Suprapubic skin (tissue), 4 donors: ENCODE measurements around the gene ZNF621. TPM values are rescaled to one million over a fixed set of nuclear protein-coding genes. Genes with fewer than 3 reads are reported as not detected.

Experiments
- DNase-seq, 2 donors: peaks; one replicate each; pipeline ENCODE4 v3.0.0-alpha.2; 2019; ENCODE audit warnings: low spot score in 2 of 2
- H3K27ac ChIP-seq: fragments of 200-600 bp; sonication (generic); one replicate; pipeline ENCODE4 v1.5.1; 2019
- H3K27me3 ChIP-seq: fragments of 200-600 bp; sonication (generic); one replicate; pipeline ENCODE4 v1.5.1; 2019
- H3K36me3 ChIP-seq: fragments of 200-600 bp; sonication (generic); one replicate; pipeline ENCODE4 v1.5.1; 2019
- H3K4me1 ChIP-seq: fragments of 200-600 bp; sonication (generic); one replicate; pipeline ENCODE4 v1.5.1; 2019
- H3K4me3 ChIP-seq: fragments of 200-600 bp; sonication (generic); one replicate; pipeline ENCODE4 v1.5.1; 2019; ENCODE audit warnings: mild to moderate bottlenecking
- H3K9me3 ChIP-seq: fragments of 200-600 bp; sonication (generic); one replicate; pipeline ENCODE4 v1.5.1; 2019
- CTCF ChIP-seq, 2 donors: fragments of 200-600 bp in 1 of 2; fragments of 450-650 bp in 1 of 2; sonication (generic) in 1 of 2; IDR thresholded peaks; one replicate each; pipeline ENCODE4 v1.5.1; 2016 to 2019; ENCODE audit warnings: antibody characterized with exemption in 2 of 2, mild to moderate bottlenecking in 1 of 2, moderate library complexity in 1 of 2
- EP300 ChIP-seq: sonication (generic); formaldehyde crosslinking; IDR thresholded peaks from one replicate; pipeline ENCODE4 v1.6.1; 2017; ENCODE audit warnings: antibody characterized with exemption
- POLR2A ChIP-seq, 2 donors: fragments of 450-650 bp; IDR thresholded peaks; one replicate each; pipeline ENCODE4 v1.6.1; 2017; ENCODE audit warnings: antibody characterized with exemption in 2 of 2, mild to moderate bottlenecking in 2 of 2, moderate library complexity in 2 of 2
- POLR2AphosphoS5 ChIP-seq, 3 donors: sonication (generic); formaldehyde crosslinking; IDR thresholded peaks; one replicate each; pipeline ENCODE4 v1.6.1; 2017; ENCODE audit warnings: antibody characterized with exemption in 3 of 3
- WGBS: methylation state at CpG from one replicate; pipeline ENCODE4 v1.1.5; 2018; 5-methylcytosine and 5-hydroxymethylcytosine counted together
- total RNA-seq, 4 donors: library from RNA; depleted of rRNA; stranded (reverse); fragments of >200 nt; gene quantifications; one replicate each; pipeline ENCODE4 v1.1.0, GENCODE V29; 2016

ZNF621 gene
- total RNA-seq, 4 donors from 2014 or later: 9.5 to 29.0 (median 14.6) TPM

GRCh38 chr3:40586901-40587300, 62.1 kb downstream of the ZNF621 start:
- no peaks in the 10 kb centered on the region for H3K36me3 ChIP-seq
- H3K9me3 ChIP-seq: no peaks in the 10 kb centered on the region
- no peaks in the 10 kb centered on the region for H3K27me3 ChIP-seq
- H3K4me1 ChIP-seq: peaks cover 17% of the 10 kb centered on the region
- 100% methylated on average over 1 of the region's 1 CpG for WGBS
- no peak for DNase-seq
- no peak overlapping the region for H3K27ac ChIP-seq
- TF ChIP-seq POLR2AphosphoS5 (IDR thresholded peaks at IDR 0.05) (no peak), POLR2A (IDR thresholded peaks at IDR 0.05) (no peak), CTCF (IDR thresholded peaks at IDR 0.05) (no peak), EP300 (no peak)
- no peak overlapping the region for H3K4me3 ChIP-seq

- DNase-seq: no peak
- Histone ChIP-seq H3K27me3 (no peaks in the 10 kb centered on the region), H3K36me3 (no peaks in the 10 kb centered on the region), H3K4me1 (peaks cover 17% of the 10 kb centered on the region), H3K9me3 (no peaks in the 10 kb centered on the region), H3K4me3 (no peak overlapping the region), H3K27ac (no peak overlapping the region)
- no peak for TF ChIP-seq EP300
- no peak for TF ChIP-seq POLR2AphosphoS5 (IDR thresholded peaks at IDR 0.05)
- no peak for TF ChIP-seq POLR2A (IDR thresholded peaks at IDR 0.05)
- WGBS: 90% methylated on average over 5 of the region's 5 CpGs
Observed at GRCh38 chr3:40588406-40588805, 63.6 kb downstream of the ZNF621 start.

Other genes with a start within 250 kb of the ZNF621 start
- 10 to 100 TPM; 16.5 to 31.2 (median 21.0) TPM for gene EIF1B, start 215.3 kb upstream of the ZNF621 start, total RNA-seq
- 1 to 10 TPM; 4.2 to 9.0 (median 6.7) TPM for gene ENTPD3, start 137.8 kb upstream of the ZNF621 start, total RNA-seq
- 100 to 1,000 TPM; 428 to 617 (median 466) TPM for gene RPL14, start 67.6 kb upstream of the ZNF621 start, total RNA-seq
- gene ZNF619, start 47.8 kb upstream of the ZNF621 start, total RNA-seq: 10 to 100 TPM in 1 of 4 donors, 1 to 10 TPM in 3; 4.1 to 10.4 (median 6.1) TPM
- 1 to 10 TPM in 3 of 4 donors, under 1 TPM in 1; 0.60 to 2.9 (median 1.6) TPM for gene ZNF620, start 18.9 kb upstream of the ZNF621 start, total RNA-seq